Vagina (tissue), 2 donors: Measurements from ENCODE around the gene PICALM. TPM values are rescaled to one million over a fixed set of nuclear protein-coding genes. Genes with fewer than 3 reads are reported as not detected.
"Not testable (repeated sequence)": the region's sequence is repeated elsewhere in the genome, so short reads cannot be mapped to it uniquely, and the experiment has no call there.

Source experiments
- DNase-seq, 2 donors: peaks; one replicate each; pipeline ENCODE4 v3.0.0-alpha.2; 2017; ENCODE audit errors: extremely low spot score in 2 of 2
- H3K27ac ChIP-seq: fragments of 200-600 bp; sonication (generic); one replicate; pipeline ENCODE4 v1.5.1; 2019
- H3K27me3 ChIP-seq: fragments of 200-600 bp; sonication (generic); one replicate; pipeline ENCODE4 v1.5.1; 2019
- H3K36me3 ChIP-seq, 2 donors: fragments of 200-600 bp; sonication (generic); one replicate each; pipeline ENCODE4 v1.5.1; 2017 to 2019
- H3K4me1 ChIP-seq: fragments of 200-600 bp; sonication (generic); one replicate; pipeline ENCODE4 v1.5.1; 2019
- H3K4me3 ChIP-seq, 2 donors: fragments of 200-600 bp; sonication (generic); 1 replicate in 1 of 2; 2 replicates in 1 of 2; pipeline ENCODE4 v1.5.1; 2016 to 2019
- H3K9me3 ChIP-seq: fragments of 200-600 bp; sonication (generic); one replicate; pipeline ENCODE4 v1.5.1; 2019
- CTCF ChIP-seq, 3 experiments: fragments of 450-650 bp in 2 of 3; fragments of 200-600 bp in 1 of 3; sonication (generic) in 1 of 3; IDR thresholded peaks; one replicate each; pipeline ENCODE4 v1.5.1; 2017 to 2019; ENCODE audit warnings: antibody characterized with exemption in 3 of 3, mild to moderate bottlenecking in 2 of 3, moderate library complexity in 2 of 3
- POLR2A ChIP-seq, 2 donors: fragments of 450-650 bp; IDR thresholded peaks; one replicate each; pipeline ENCODE4 v1.6.1; 2017; ENCODE audit warnings: antibody characterized with exemption in 2 of 2, mild to moderate bottlenecking in 2 of 2, moderate library complexity in 2 of 2
- POLR2AphosphoS5 ChIP-seq, 2 donors: sonication (generic); formaldehyde crosslinking; IDR thresholded peaks; one replicate each; pipeline ENCODE4 v1.9.0; 2017; ENCODE audit warnings: antibody characterized with exemption in 2 of 2, mild to moderate bottlenecking in 2 of 2, low read depth in 1 of 2; ENCODE audit not compliant: insufficient read depth in 1 of 2
- intact Hi-C: fragments of 100-400 bp; cut with DNase I; formaldehyde crosslinking; loops from one replicate; pipeline ENCODE4 v1.15.1; 2023
- total RNA-seq: library from RNA; depleted of rRNA; stranded (reverse); fragments of >200 nt; gene quantifications from one replicate; pipeline ENCODE4 v1.2.3, GENCODE V29; 2016

PICALM gene
- total RNA-seq, 1 donor from 2014 or later: 237 TPM

- DNase-seq: no peak
- Histone ChIP-seq H3K9me3 (no peaks in the 10 kb centered on the region), H3K27ac (no peak overlapping the region), H3K36me3 (peaks cover 0 to 8% of the 10 kb centered on the region in 2 donors), H3K4me1 (peaks cover 16% of the 10 kb centered on the region), H3K27me3 (no peaks in the 10 kb centered on the region), H3K4me3 (no peak overlapping the region)
- intact Hi-C loops: no loop called here
- TF ChIP-seq POLR2AphosphoS5 (IDR thresholded peaks at IDR 0.05; ENCODE audit: insufficient read depth in 1 of 2, low read depth in 1 of 2) (no peak), CTCF (IDR thresholded peaks at IDR 0.05) (no peak), POLR2A (IDR thresholded peaks at IDR 0.05) (no peak)
Measured at GRCh38 chr11:85960678-85961077, 108.2 kb downstream of the PICALM start.

- no peaks in the 10 kb centered on the region for H3K4me1 ChIP-seq
- H3K27me3 ChIP-seq: no peaks in the 10 kb centered on the region
- intact Hi-C loops: no loop called here
- no peak for TF ChIP-seq POLR2AphosphoS5 (IDR thresholded peaks at IDR 0.05; ENCODE audit: insufficient read depth in 1 of 2, low read depth in 1 of 2)
- H3K36me3 ChIP-seq: peaks cover 0 to 8% of the 10 kb centered on the region in 2 donors
- H3K4me3 ChIP-seq: no peak overlapping the region
- DNase-seq: no peak
- H3K27ac ChIP-seq: no peak overlapping the region
- no peaks in the 10 kb centered on the region for H3K9me3 ChIP-seq
Measured at GRCh38 chr11:85955531-85955930, 113.4 kb downstream of the PICALM start.

GRCh38 chr11:85953491-85954143 is 115.3 kb downstream of the PICALM start:
- Histone ChIP-seq H3K27ac (no peak overlapping the region), H3K4me1 (no peaks in the 10 kb centered on the region), H3K27me3 (no peaks in the 10 kb centered on the region), H3K9me3 (no peaks in the 10 kb centered on the region), H3K4me3 (no peak overlapping the region), H3K36me3 (peaks cover 0 to 8% of the 10 kb centered on the region in 2 donors)
- DNase-seq: no peak
- intact Hi-C loops: no loop called here
- TF ChIP-seq CTCF (IDR thresholded peaks at IDR 0.05): no peak
- TF ChIP-seq POLR2AphosphoS5 (IDR thresholded peaks at IDR 0.05; ENCODE audit: insufficient read depth in 1 of 2, low read depth in 1 of 2): no peak
- TF ChIP-seq POLR2A (IDR thresholded peaks at IDR 0.05): no peak

GRCh38 chr11:85952108-85952485 is 116.8 kb downstream of the PICALM start:
- DNase-seq, H3K4me3 ChIP-seq, H3K9me3 ChIP-seq, H3K36me3 ChIP-seq, intact Hi-C loops, H3K27me3 ChIP-seq, H3K27ac ChIP-seq: not testable (repeated sequence)
- peaks cover 11% of the 10 kb centered on the region for H3K4me1 ChIP-seq

- Histone ChIP-seq H3K9me3 (no peaks in the 10 kb centered on the region), H3K4me3 (no peak overlapping the region), H3K4me1 (peaks cover 16% of the 10 kb centered on the region), H3K36me3 (peaks cover 0 to 5% of the 10 kb centered on the region in 2 donors), H3K27me3 (no peaks in the 10 kb centered on the region), H3K27ac (no peak overlapping the region)
- intact Hi-C loops: no loop called here
- TF ChIP-seq CTCF (IDR thresholded peaks at IDR 0.05): no peak
- no peak for TF ChIP-seq POLR2AphosphoS5 (IDR thresholded peaks at IDR 0.05; ENCODE audit: insufficient read depth in 1 of 2, low read depth in 1 of 2)
- no peak for TF ChIP-seq POLR2A (IDR thresholded peaks at IDR 0.05)
- DNase-seq: no peak
Measured at GRCh38 chr11:85951428-85952107, 117.3 kb downstream of the PICALM start.

GRCh38 chr11:85951049-85951405 is 117.9 kb downstream of the PICALM start:
- no peaks in the 10 kb centered on the region for H3K36me3 ChIP-seq
- intact Hi-C loops: no loop called here

More at GRCh38 chr11:85951049-85951405, 117.9 kb downstream of the PICALM start:
- TF ChIP-seq CTCF (IDR thresholded peaks at IDR 0.05): no peak
- no peak for TF ChIP-seq POLR2AphosphoS5 (IDR thresholded peaks at IDR 0.05; ENCODE audit: insufficient read depth in 1 of 2, low read depth in 1 of 2)
- TF ChIP-seq POLR2A (IDR thresholded peaks at IDR 0.05): no peak
- DNase-seq: no peak
- H3K4me3 ChIP-seq: no peak overlapping the region
- no peaks in the 10 kb centered on the region for H3K9me3 ChIP-seq
- no peaks in the 10 kb centered on the region for H3K27me3 ChIP-seq
- no peak overlapping the region for H3K27ac ChIP-seq
- H3K4me1 ChIP-seq: peaks cover 21% of the 10 kb centered on the region
